ENCODE data around the gene NEGR1. TPM values are rescaled to one million over a fixed set of nuclear protein-coding genes. Genes with fewer than 3 reads are reported as not detected.

Gene NEGR1
- total RNA-seq, 1 experiment from 2014 or later, result 2.9 TPM

- ATAC-seq (no peak), DNase-seq (ENCODE audit: low spot score) (no peak)
- Mint-ChIP-seq H3K4me3 (no peak overlapping the region), H3K4me1 (no peaks in the 10 kb centered on the region), H3K9me3 (no peaks in the 10 kb centered on the region), H3K27ac (no peak overlapping the region), H3K27me3 (ENCODE audit: low read depth) (no peaks in the 10 kb centered on the region), H3K36me3 (no peaks in the 10 kb centered on the region)
- no peak for TF ChIP-seq ZNF138 (CRISPR knock-in tag; conservative IDR thresholded peaks at IDR 0.05)
- no peak for TF ChIP-seq USF1 (CRISPR knock-in tag; IDR thresholded peaks at IDR 0.05)
- TF ChIP-seq ATF2 (CRISPR knock-in tag; IDR thresholded peaks at IDR 0.05; ENCODE audit: borderline replicate concordance, low read depth), result no peak
- TF ChIP-seq FOXJ3 (CRISPR knock-in tag; IDR thresholded peaks at IDR 0.05; ENCODE audit: borderline replicate concordance), result no peak
- TF ChIP-seq PREB (CRISPR knock-in tag; IDR thresholded peaks at IDR 0.05; ENCODE audit: borderline replicate concordance), result no peak
- TF ChIP-seq E2F4 (CRISPR knock-in tag; IDR thresholded peaks at IDR 0.05; ENCODE audit: borderline replicate concordance, low read depth), result no peak
- no peak for TF ChIP-seq ATF3 (CRISPR knock-in tag; conservative IDR thresholded peaks at IDR 0.05)
- TF ChIP-seq MXD4 (CRISPR knock-in tag; IDR thresholded peaks at IDR 0.05; ENCODE audit: borderline replicate concordance), result no peak
- no peak for TF ChIP-seq FOXP1 (CRISPR knock-in tag; IDR thresholded peaks at IDR 0.05; ENCODE audit: borderline replicate concordance)
- TF ChIP-seq ZNF671 (CRISPR knock-in tag; IDR thresholded peaks at IDR 0.05), result no peak
- no peak for TF ChIP-seq MLX (CRISPR knock-in tag; IDR thresholded peaks at IDR 0.05)
- TF ChIP-seq CDX4 (CRISPR knock-in tag; IDR thresholded peaks at IDR 0.05; ENCODE audit: borderline replicate concordance), result no peak
- TF ChIP-seq ERG (CRISPR knock-in tag; IDR thresholded peaks at IDR 0.05), result no peak
- no peak for TF ChIP-seq CTCF (IDR thresholded peaks at IDR 0.05)
- no peak for TF ChIP-seq NFYB (CRISPR knock-in tag; conservative IDR thresholded peaks at IDR 0.05; ENCODE audit: low read depth)
- ChIA-PET POLR2A (no interaction called here), CTCF (no interaction called here)
Observed at GRCh38 chr1:71565262-71565661, 717.1 kb downstream of the NEGR1 start.

- ATAC-seq, result no peak
- POLR2A ChIA-PET, result no interaction called here
- Mint-ChIP-seq H3K36me3 (no peaks in the 10 kb centered on the region), H3K4me1 (no peaks in the 10 kb centered on the region), H3K27me3 (ENCODE audit: low read depth) (no peaks in the 10 kb centered on the region), H3K4me3 (no peak overlapping the region), H3K27ac (no peak overlapping the region), H3K9me3 (no peaks in the 10 kb centered on the region)
- DNase-seq (ENCODE audit: low spot score), result no peak
- CTCF ChIA-PET, result no interaction called here
- no peak for TF ChIP-seq MLX (CRISPR knock-in tag; IDR thresholded peaks at IDR 0.05)
- no peak for TF ChIP-seq RELA (CRISPR knock-in tag; IDR thresholded peaks at IDR 0.05; ENCODE audit: borderline replicate concordance)
- no peak for TF ChIP-seq ATF2 (CRISPR knock-in tag; IDR thresholded peaks at IDR 0.05; ENCODE audit: borderline replicate concordance, low read depth)
- TF ChIP-seq CDX4 (CRISPR knock-in tag; IDR thresholded peaks at IDR 0.05; ENCODE audit: borderline replicate concordance), result no peak
Observed at GRCh38 chr1:71562298-71562697, 720.0 kb downstream of the NEGR1 start.
